HG03469 (cell line): ENCODE results near the gene ITIH5.

Source experiments
- ATAC-seq: cut with Tn5 transposase; IDR thresholded peaks from one replicate; pipeline ENCODE4 v1.9.1; 2021; ENCODE audit warnings: mild to moderate bottlenecking, moderate library complexity, moderate number of reproducible peaks; ENCODE audit not compliant: unreplicated experiment

ITIH5 gene

GRCh38 chr10:7526017-7526400, 140.8 kb downstream of the ITIH5 start:
- ATAC-seq: no peak

GRCh38 chr10:7525314-7526016, 141.3 kb downstream of the ITIH5 start:
- no peak for ATAC-seq

GRCh38 chr10:7523656-7524055, 143.1 kb downstream of the ITIH5 start:
- no peak for ATAC-seq

GRCh38 chr10:7520507-7521485, 146.0 kb downstream of the ITIH5 start:
- peak; percentile 84 for ATAC-seq

GRCh38 chr10:7519351-7519750, 147.4 kb downstream of the ITIH5 start:
- ATAC-seq: no peak

- ATAC-seq: no peak
Measured at GRCh38 chr10:7518693-7519092, 148.1 kb downstream of the ITIH5 start.

- ATAC-seq: no peak
Measured at GRCh38 chr10:7515439-7515838, 151.3 kb downstream of the ITIH5 start.

- no peak for ATAC-seq
Measured at GRCh38 chr10:7513936-7514335, 152.8 kb downstream of the ITIH5 start.

GRCh38 chr10:7513455-7513854, 153.3 kb downstream of the ITIH5 start:
- no peak for ATAC-seq

- ATAC-seq: no peak
Measured at GRCh38 chr10:7512487-7512886, 154.3 kb downstream of the ITIH5 start.

GRCh38 chr10:7511612-7512011, 155.2 kb downstream of the ITIH5 start:
- ATAC-seq: no peak
